HEK293 (cell line): Measurements from ENCODE around the gene DENND1C.

ENCODE experiments used
- EGR2 ChIP-seq: fragments of 450-650 bp; formaldehyde crosslinking; IDR thresholded peaks from 2 replicates; pipeline ENCODE4 v1.5.1; 2016; ENCODE audit warnings: low read depth, missing biosample characterization, missing genetic modification characterization
- HOXC10 ChIP-seq: sonication (generic); formaldehyde crosslinking; IDR thresholded peaks from 2 replicates; pipeline ENCODE4 v1.8.1; 2023; ENCODE audit warnings: mild to moderate bottlenecking, missing genetic modification reagents
- KLF1 ChIP-seq: fragments of 450-650 bp; formaldehyde crosslinking; IDR thresholded peaks from 2 replicates; pipeline ENCODE4 v1.5.1; 2016; ENCODE audit warnings: missing biosample characterization, missing genetic modification characterization
- MEIS1 ChIP-seq: sonication (generic); formaldehyde crosslinking; IDR thresholded peaks from 2 replicates; pipeline ENCODE4 v1.8.1; 2022; ENCODE audit warnings: missing genetic modification reagents, mild to moderate bottlenecking, borderline replicate concordance
- RBAK ChIP-seq: fragments of 450-650 bp; formaldehyde crosslinking; IDR thresholded peaks from 2 replicates; pipeline ENCODE4 v1.5.1; 2016; ENCODE audit warnings: missing biosample characterization, missing genetic modification characterization
- SCRT1 ChIP-seq: fragments of 450-650 bp; formaldehyde crosslinking; IDR thresholded peaks from 2 replicates; pipeline ENCODE4 v1.5.1; 2016; ENCODE audit warnings: missing biosample characterization, missing genetic modification characterization, borderline replicate concordance
- TRIM28 ChIP-seq: IDR thresholded peaks from 2 replicates; pipeline ENCODE4 v1.6.1; 2011; ENCODE audit warnings: low read length, control low read depth, borderline replicate concordance
- ZBTB21 ChIP-seq: fragments of 450-650 bp; formaldehyde crosslinking; IDR thresholded peaks from 2 replicates; pipeline ENCODE4 v1.5.1; 2017; ENCODE audit warnings: missing biosample characterization, missing genetic modification characterization
- ZEB2 ChIP-seq: fragments of 450-650 bp; formaldehyde crosslinking; IDR thresholded peaks from 2 replicates; pipeline ENCODE4 v1.5.1; 2016; ENCODE audit warnings: missing biosample characterization, missing genetic modification characterization
- ZFP37 ChIP-seq: fragments of 450-650 bp; formaldehyde crosslinking; IDR thresholded peaks from 2 replicates; pipeline ENCODE4 v1.5.1; 2016; ENCODE audit warnings: missing biosample characterization, missing genetic modification characterization
- ZIC2 ChIP-seq: fragments of 450-650 bp; formaldehyde crosslinking; IDR thresholded peaks from 2 replicates; pipeline ENCODE4 v1.5.1; 2016; ENCODE audit warnings: missing biosample characterization, missing genetic modification characterization
- ZNF121 ChIP-seq: fragments of 450-650 bp; formaldehyde crosslinking; IDR thresholded peaks from 2 replicates; pipeline ENCODE4 v1.5.1; 2016; ENCODE audit warnings: missing biosample characterization, missing genetic modification characterization
- ZNF155 ChIP-seq: fragments of 450-650 bp; formaldehyde crosslinking; IDR thresholded peaks from 2 replicates; pipeline ENCODE4 v1.5.1; 2016; ENCODE audit warnings: missing biosample characterization, missing genetic modification characterization
- ZNF157 ChIP-seq: fragments of 450-650 bp; formaldehyde crosslinking; IDR thresholded peaks from 2 replicates; pipeline ENCODE4 v1.5.1; 2016; ENCODE audit warnings: missing biosample characterization, missing genetic modification characterization
- ZNF169 ChIP-seq: fragments of 450-650 bp; formaldehyde crosslinking; IDR thresholded peaks from 2 replicates; pipeline ENCODE4 v1.5.1; 2016; ENCODE audit warnings: missing biosample characterization, missing genetic modification characterization
- ZNF24 ChIP-seq: fragments of 450-650 bp; formaldehyde crosslinking; IDR thresholded peaks from 2 replicates; pipeline ENCODE4 v1.5.1; 2016; ENCODE audit warnings: missing biosample characterization, missing genetic modification characterization
- ZNF354C ChIP-seq: fragments of 450-650 bp; formaldehyde crosslinking; IDR thresholded peaks from 2 replicates; pipeline ENCODE4 v1.5.1; 2016; ENCODE audit warnings: missing biosample characterization, missing genetic modification characterization, low read depth, borderline replicate concordance
- ZNF37A ChIP-seq: fragments of 450-650 bp; IDR thresholded peaks from 2 replicates; pipeline ENCODE4 v1.5.1; 2018; ENCODE audit warnings: missing biosample characterization, missing genetic modification characterization
- ZNF510 ChIP-seq: fragments of 450-650 bp; formaldehyde crosslinking; IDR thresholded peaks from 2 replicates; pipeline ENCODE4 v1.5.1; 2018; ENCODE audit warnings: mild to moderate bottlenecking, missing genetic modification characterization, missing biosample characterization; ENCODE audit not compliant: insufficient replicate concordance
- ZNF521 ChIP-seq: fragments of 450-650 bp; formaldehyde crosslinking; IDR thresholded peaks from 2 replicates; pipeline ENCODE4 v1.5.1; 2017; ENCODE audit warnings: missing biosample characterization, mild to moderate bottlenecking, missing genetic modification characterization
- ZNF549 ChIP-seq: fragments of 450-650 bp; IDR thresholded peaks from 2 replicates; pipeline ENCODE4 v1.5.1; 2018; ENCODE audit warnings: missing biosample characterization, missing genetic modification characterization, mild to moderate bottlenecking, inconsistent platforms, moderate library complexity
- ZNF571 ChIP-seq: fragments of 450-650 bp; formaldehyde crosslinking; IDR thresholded peaks from 2 replicates; pipeline ENCODE4 v1.5.0; 2017; ENCODE audit warnings: missing biosample characterization, missing genetic modification characterization
- ZNF585B ChIP-seq: fragments of 450-650 bp; formaldehyde crosslinking; IDR thresholded peaks from 2 replicates; pipeline ENCODE4 v1.5.1; 2016; ENCODE audit warnings: missing biosample characterization, missing genetic modification characterization
- TF ChIP-seq, protein P1 (sequence below): fragments of 450-650 bp; formaldehyde crosslinking; IDR thresholded peaks from 2 replicates; pipeline ENCODE4 v1.5.1; 2016; ENCODE audit warnings: missing biosample characterization, missing genetic modification characterization
- TF ChIP-seq, protein P2 (sequence below): fragments of 450-650 bp; formaldehyde crosslinking; IDR thresholded peaks from 2 replicates; pipeline ENCODE4 v1.5.1; 2017; ENCODE audit warnings: missing biosample characterization, missing genetic modification characterization
- TF ChIP-seq, protein P3 (sequence below): fragments of 450-650 bp; formaldehyde crosslinking; IDR thresholded peaks from 2 replicates; pipeline ENCODE4 v1.5.1; 2016; ENCODE audit warnings: missing biosample characterization, missing genetic modification characterization
- TF ChIP-seq, protein P4 (sequence below): fragments of 450-650 bp; formaldehyde crosslinking; IDR thresholded peaks from 2 replicates; pipeline ENCODE4 v1.5.1; 2016; ENCODE audit warnings: missing biosample characterization, missing genetic modification characterization, low read depth
- TF ChIP-seq, protein P5 (sequence below): fragments of 450-650 bp; formaldehyde crosslinking; IDR thresholded peaks from 2 replicates; pipeline ENCODE4 v1.5.1; 2016; ENCODE audit warnings: missing biosample characterization, missing genetic modification characterization
- TF ChIP-seq, protein P6 (sequence below): fragments of 450-650 bp; formaldehyde crosslinking; IDR thresholded peaks from 2 replicates; pipeline ENCODE4 v1.5.1; 2016; ENCODE audit warnings: missing biosample characterization, missing genetic modification characterization
- TF ChIP-seq, protein P7 (sequence below): fragments of 450-650 bp; formaldehyde crosslinking; IDR thresholded peaks from 2 replicates; pipeline ENCODE4 v1.5.1; 2016; ENCODE audit warnings: missing biosample characterization, missing genetic modification characterization

The DENND1C gene

DNA sequence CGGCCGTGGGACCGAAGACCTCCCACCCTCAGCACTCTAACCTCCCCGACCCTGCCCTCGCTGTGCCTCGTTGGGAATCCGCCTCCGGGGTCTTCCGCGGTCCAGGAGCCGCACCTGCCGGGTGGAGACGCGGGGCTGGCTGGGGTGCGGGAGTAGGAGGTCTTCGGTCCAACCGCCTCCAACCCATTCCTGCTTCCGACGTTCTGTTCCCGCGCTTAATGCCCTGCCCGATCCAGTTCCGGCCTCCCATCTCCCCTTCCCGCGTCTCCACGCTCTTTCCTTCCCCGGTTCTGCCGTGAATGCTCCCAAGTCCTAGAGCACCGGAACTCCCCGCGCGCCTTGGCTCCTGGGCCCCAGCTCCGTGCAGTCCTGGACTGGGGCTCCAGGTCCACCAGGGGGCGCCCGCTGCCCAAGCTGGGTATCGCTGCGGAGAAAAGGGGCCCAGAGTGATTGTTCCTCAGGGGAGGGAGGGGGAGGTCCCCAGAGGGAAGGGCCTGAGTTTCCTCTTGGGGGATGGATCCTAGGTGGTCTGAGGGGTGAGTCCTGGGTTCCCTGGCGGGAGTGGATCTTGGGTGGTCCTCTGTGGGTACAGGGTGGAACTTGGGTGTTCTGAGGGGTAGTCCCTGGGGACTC, 35.2 kb upstream of the DENND1C start (continued):
- TF ChIP-seq ZFP37 (tag by site-specific recombination) (peak; percentile 68; the same call in 1 of the 2 replicates), ZNF169 (tag by site-specific recombination) (no peak), ZNF37A (tag by site-specific recombination) (no peak), ZNF510 (tag by site-specific recombination) (no peak), RBAK (tag by site-specific recombination) (no peak), TRIM28 (no peak), ZNF24 (tag by site-specific recombination) (peak; percentile 70), MEIS1 (no peak), SCRT1 (tag by site-specific recombination) (no peak), ZNF549 (tag by site-specific recombination) (no peak), ZIC2 (tag by site-specific recombination) (peak; percentile 35; the same call in 1 of the 2 replicates), ZNF121 (tag by site-specific recombination) (no peak), ZNF585B (no peak), ZNF354C (tag by site-specific recombination) (no peak), HOXC10 (CRISPR knock-in tag) (no peak), ZNF157 (tag by site-specific recombination) (no peak), ZNF521 (tag by site-specific recombination) (no peak), KLF1 (no peak), EGR2 (tag by site-specific recombination) (no peak), ZEB2 (peak; percentile 79; the same call in 1 of the 2 replicates), ZBTB21 (peak; percentile 22; the same call in 1 of the 2 replicates), ZNF571 (tag by site-specific recombination) (no peak), ZNF155 (tag by site-specific recombination) (no peak)
- TF ChIP-seq, protein P1, sequence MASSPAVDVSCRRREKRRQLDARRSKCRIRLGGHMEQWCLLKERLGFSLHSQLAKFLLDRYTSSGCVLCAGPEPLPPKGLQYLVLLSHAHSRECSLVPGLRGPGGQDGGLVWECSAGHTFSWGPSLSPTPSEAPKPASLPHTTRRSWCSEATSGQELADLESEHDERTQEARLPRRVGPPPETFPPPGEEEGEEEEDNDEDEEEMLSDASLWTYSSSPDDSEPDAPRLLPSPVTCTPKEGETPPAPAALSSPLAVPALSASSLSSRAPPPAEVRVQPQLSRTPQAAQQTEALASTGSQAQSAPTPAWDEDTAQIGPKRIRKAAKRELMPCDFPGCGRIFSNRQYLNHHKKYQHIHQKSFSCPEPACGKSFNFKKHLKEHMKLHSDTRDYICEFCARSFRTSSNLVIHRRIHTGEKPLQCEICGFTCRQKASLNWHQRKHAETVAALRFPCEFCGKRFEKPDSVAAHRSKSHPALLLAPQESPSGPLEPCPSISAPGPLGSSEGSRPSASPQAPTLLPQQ (tag by site-specific recombination) = peak; percentile 98
- TF ChIP-seq, protein P2, sequence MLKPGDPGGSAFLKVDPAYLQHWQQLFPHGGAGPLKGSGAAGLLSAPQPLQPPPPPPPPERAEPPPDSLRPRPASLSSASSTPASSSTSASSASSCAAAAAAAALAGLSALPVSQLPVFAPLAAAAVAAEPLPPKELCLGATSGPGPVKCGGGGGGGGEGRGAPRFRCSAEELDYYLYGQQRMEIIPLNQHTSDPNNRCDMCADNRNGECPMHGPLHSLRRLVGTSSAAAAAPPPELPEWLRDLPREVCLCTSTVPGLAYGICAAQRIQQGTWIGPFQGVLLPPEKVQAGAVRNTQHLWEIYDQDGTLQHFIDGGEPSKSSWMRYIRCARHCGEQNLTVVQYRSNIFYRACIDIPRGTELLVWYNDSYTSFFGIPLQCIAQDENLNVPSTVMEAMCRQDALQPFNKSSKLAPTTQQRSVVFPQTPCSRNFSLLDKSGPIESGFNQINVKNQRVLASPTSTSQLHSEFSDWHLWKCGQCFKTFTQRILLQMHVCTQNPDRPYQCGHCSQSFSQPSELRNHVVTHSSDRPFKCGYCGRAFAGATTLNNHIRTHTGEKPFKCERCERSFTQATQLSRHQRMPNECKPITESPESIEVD (tag by site-specific recombination) = no peak
- TF ChIP-seq, protein P3, sequence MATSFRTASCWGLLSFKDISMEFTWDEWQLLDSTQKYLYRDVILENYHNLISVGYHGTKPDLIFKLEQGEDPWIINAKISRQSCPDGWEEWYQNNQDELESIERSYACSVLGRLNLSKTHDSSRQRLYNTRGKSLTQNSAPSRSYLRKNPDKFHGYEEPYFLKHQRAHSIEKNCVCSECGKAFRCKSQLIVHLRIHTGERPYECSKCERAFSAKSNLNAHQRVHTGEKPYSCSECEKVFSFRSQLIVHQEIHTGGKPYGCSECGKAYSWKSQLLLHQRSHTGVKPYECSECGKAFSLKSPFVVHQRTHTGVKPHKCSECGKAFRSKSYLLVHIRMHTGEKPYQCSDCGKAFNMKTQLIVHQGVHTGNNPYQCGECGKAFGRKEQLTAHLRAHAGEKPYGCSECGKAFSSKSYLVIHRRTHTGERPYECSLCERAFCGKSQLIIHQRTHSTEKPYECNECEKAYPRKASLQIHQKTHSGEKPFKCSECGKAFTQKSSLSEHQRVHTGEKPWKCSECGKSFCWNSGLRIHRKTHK (tag by site-specific recombination) = no peak
- TF ChIP-seq, protein P4, sequence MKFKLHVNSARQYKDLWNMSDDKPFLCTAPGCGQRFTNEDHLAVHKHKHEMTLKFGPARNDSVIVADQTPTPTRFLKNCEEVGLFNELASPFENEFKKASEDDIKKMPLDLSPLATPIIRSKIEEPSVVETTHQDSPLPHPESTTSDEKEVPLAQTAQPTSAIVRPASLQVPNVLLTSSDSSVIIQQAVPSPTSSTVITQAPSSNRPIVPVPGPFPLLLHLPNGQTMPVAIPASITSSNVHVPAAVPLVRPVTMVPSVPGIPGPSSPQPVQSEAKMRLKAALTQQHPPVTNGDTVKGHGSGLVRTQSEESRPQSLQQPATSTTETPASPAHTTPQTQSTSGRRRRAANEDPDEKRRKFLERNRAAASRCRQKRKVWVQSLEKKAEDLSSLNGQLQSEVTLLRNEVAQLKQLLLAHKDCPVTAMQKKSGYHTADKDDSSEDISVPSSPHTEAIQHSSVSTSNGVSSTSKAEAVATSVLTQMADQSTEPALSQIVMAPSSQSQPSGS (tag by site-specific recombination) = no peak
- TF ChIP-seq, protein P5, sequence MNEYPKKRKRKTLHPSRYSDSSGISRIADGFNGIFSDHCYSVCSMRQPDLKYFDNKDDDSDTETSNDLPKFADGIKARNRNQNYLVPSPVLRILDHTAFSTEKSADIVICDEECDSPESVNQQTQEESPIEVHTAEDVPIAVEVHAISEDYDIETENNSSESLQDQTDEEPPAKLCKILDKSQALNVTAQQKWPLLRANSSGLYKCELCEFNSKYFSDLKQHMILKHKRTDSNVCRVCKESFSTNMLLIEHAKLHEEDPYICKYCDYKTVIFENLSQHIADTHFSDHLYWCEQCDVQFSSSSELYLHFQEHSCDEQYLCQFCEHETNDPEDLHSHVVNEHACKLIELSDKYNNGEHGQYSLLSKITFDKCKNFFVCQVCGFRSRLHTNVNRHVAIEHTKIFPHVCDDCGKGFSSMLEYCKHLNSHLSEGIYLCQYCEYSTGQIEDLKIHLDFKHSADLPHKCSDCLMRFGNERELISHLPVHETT (tag by site-specific recombination) = peak; percentile 67
- TF ChIP-seq, protein P6, sequence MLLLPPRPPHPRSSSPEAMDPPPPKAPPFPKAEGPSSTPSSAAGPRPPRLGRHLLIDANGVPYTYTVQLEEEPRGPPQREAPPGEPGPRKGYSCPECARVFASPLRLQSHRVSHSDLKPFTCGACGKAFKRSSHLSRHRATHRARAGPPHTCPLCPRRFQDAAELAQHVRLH (tag by site-specific recombination) = no peak
- TF ChIP-seq, protein P7, sequence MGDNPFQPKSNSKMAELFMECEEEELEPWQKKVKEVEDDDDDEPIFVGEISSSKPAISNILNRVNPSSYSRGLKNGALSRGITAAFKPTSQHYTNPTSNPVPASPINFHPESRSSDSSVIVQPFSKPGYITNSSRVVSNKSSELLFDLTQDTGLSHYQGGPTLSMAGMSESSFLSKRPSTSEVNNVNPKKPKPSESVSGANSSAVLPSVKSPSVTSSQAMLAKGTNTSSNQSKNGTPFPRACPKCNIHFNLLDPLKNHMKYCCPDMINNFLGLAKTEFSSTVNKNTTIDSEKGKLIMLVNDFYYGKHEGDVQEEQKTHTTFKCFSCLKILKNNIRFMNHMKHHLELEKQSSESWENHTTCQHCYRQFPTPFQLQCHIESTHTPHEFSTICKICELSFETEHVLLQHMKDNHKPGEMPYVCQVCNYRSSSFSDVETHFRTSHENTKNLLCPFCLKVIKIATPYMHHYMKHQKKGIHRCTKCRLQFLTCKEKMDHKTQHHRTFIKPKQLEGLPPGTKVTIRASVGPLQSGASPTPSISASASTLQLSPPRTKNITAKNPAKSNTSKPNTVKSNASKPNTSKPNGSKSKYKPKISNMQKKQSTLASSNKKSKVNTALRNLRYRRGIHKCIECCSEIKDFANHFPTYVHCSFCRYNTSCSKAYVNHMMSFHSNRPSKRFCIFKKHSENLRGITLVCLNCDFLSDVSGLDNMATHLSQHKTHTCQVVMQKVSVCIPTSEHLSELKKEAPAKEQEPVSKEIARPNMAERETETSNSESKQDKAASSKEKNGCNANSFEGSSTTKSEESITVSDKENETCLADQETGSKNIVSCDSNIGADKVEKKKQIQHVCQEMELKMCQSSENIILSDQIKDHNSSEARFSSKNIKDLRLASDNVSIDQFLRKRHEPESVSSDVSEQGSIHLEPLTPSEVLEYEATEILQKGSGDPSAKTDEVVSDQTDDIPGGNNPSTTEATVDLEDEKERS (tag by site-specific recombination) = no peak
